PC-3 (cell line): ENCODE measurements around the gene KLHDC1. TPM values are rescaled to one million over a fixed set of nuclear protein-coding genes. Genes with fewer than 3 reads are reported as not detected.

Experiments used
- ATAC-seq: fragments of 200-7000 bp; cut with Tn5 transposase; 2 replicates; pipeline ENCODE4 v1.9.1; 2020; ENCODE audit warnings: mild to moderate bottlenecking, moderate library complexity
- BruUV-seq: library from RNA; stranded (reverse); fragments of 400-500 nt; replicated peaks from 2 replicates; lab custom pipeline; 2021; lab: Mats Ljungman, UMichigan
- CTCF ChIA-PET: fragments of 300-600 bp; sonication (Branson Sonifier 250); formaldehyde crosslinking; loops from one replicate; lab custom pipeline; 2022; ENCODE audit warnings: antibody characterized with exemption; lab: Charles Lee
- POLR2A ChIA-PET: fragments of 300-600 bp; sonication (Branson Sonifier 250); formaldehyde crosslinking; loops from one replicate; lab custom pipeline; 2022; ENCODE audit warnings: antibody characterized with exemption; ENCODE audit not compliant: unreplicated experiment; lab: Charles Lee
- DNase-seq: peaks from one replicate; pipeline ENCODE4 v3.0.0-alpha.2; 2015
- H2AFZ ChIP-seq: fragments of 300-600 bp; sonication (generic); 2 replicates; pipeline ENCODE4 v1.6.0; 2016; ENCODE audit warnings: antibody characterized with exemption, low read length
- H3F3A ChIP-seq: fragments of 300-600 bp; sonication (generic); one replicate; pipeline ENCODE4 v1.6.0; 2017; ENCODE audit warnings: antibody characterized with exemption, low read length, control low read depth, mild to moderate bottlenecking; ENCODE audit not compliant: unreplicated experiment
- H3K27ac ChIP-seq: fragments of 300-600 bp; sonication (generic); 2 replicates; pipeline ENCODE4 v1.5.1; 2016; ENCODE audit warnings: mild to moderate bottlenecking, low read length
- H3K27me3 ChIP-seq: fragments of 300-600 bp; sonication (generic); 2 replicates; pipeline ENCODE4 v1.6.1; 2016; ENCODE audit warnings: low read length, mixed read lengths
- H3K36me3 ChIP-seq: fragments of 300-600 bp; sonication (generic); 2 replicates; pipeline ENCODE4 v1.6.1; 2016; ENCODE audit warnings: low read depth, mixed run types, low read length, mixed read lengths
- H3K4me1 ChIP-seq: fragments of 300-600 bp; sonication (generic); 2 replicates; pipeline ENCODE4 v1.5.1; 2016; ENCODE audit warnings: low read length; ENCODE audit not compliant: insufficient read depth
- H3K4me2 ChIP-seq: fragments of 300-600 bp; sonication (generic); 2 replicates; pipeline ENCODE4 v1.6.0; 2016; ENCODE audit warnings: low read length
- H3K4me3 ChIP-seq: fragments of 300-600 bp; sonication (generic); 2 replicates; pipeline ENCODE4 v1.5.1; 2016; ENCODE audit warnings: mild to moderate bottlenecking, low read length, mixed read lengths
- H3K79me2 ChIP-seq: fragments of 300-600 bp; sonication (generic); 2 replicates; pipeline ENCODE4 v1.6.1; 2017; ENCODE audit warnings: low read length, mixed read lengths
- H3K9ac ChIP-seq: fragments of 300-600 bp; sonication (generic); 2 replicates; pipeline ENCODE4 v1.6.0; 2016; ENCODE audit warnings: mild to moderate bottlenecking, low read length
- H3K9me2 ChIP-seq: fragments of 300-600 bp; sonication (generic); replicated peaks from 2 replicates; pipeline ENCODE4 v1.6.1; 2016; ENCODE audit warnings: mixed run types, low read length, mixed read lengths
- H3K9me3 ChIP-seq: fragments of 300-600 bp; sonication (generic); 2 replicates; pipeline ENCODE4 v1.6.1; 2016; ENCODE audit warnings: low read length, mixed read lengths
- H4K20me1 ChIP-seq: fragments of 300-600 bp; sonication (generic); 2 replicates; pipeline ENCODE4 v1.6.1; 2016; ENCODE audit warnings: low read length, mixed read lengths
- CTCF ChIP-seq: fragments of 300-600 bp; sonication (generic); conservative IDR thresholded peaks from 2 replicates; pipeline ENCODE4 v1.5.1; 2017; ENCODE audit warnings: antibody characterized with exemption, low read depth, mild to moderate bottlenecking, low read length
- EZH2 ChIP-seq: fragments of 300-600 bp; sonication (generic); IDR thresholded peaks from one replicate; pipeline ENCODE4 v1.6.1; 2017; ENCODE audit warnings: antibody characterized with exemption, mild to moderate bottlenecking, low read length; ENCODE audit not compliant: unreplicated experiment
- EZH2phosphoT487 ChIP-seq: fragments of 300-600 bp; sonication (generic); IDR thresholded peaks from 2 replicates; pipeline ENCODE4 v1.6.1; 2018; ENCODE audit warnings: mild to moderate bottlenecking, antibody characterized with exemption, low read length, borderline replicate concordance
- intact Hi-C: fragments of 100-400 bp; cut with micrococcal nuclease; formaldehyde crosslinking; loops from 2 replicates; pipeline ENCODE4 v1.9.0; 2023
- total RNA-seq: library from RNA; depleted of rRNA; stranded (reverse); fragments of >200 nt; gene quantifications from 2 replicates; pipeline ENCODE4 v1.2.3, GENCODE V29; 2014

The KLHDC1 gene
- total RNA-seq, 1 experiment from 2014 or later = 0.07 TPM

- DNase-seq (no peak), ATAC-seq (no peak)
- Histone ChIP-seq H3K9me2 (no peaks in the 10 kb centered on the region), H3K27me3 (no peaks in the 10 kb centered on the region), H3K9me3 (no peaks in the 10 kb centered on the region), H3K27ac (no peak overlapping the region), H3K79me2 (no peaks in the 10 kb centered on the region), H3K4me1 (peaks cover 8% of the 10 kb centered on the region; the same call in 1 of the 2 replicates), H3K4me2 (no peak overlapping the region), H3K36me3 (no peaks in the 10 kb centered on the region), H2AFZ (no peak overlapping the region), H3F3A (no peaks in the 10 kb centered on the region), H4K20me1 (no peaks in the 10 kb centered on the region), H3K4me3 (no peak overlapping the region), H3K9ac (no peak overlapping the region)
- BruUV-seq = no TSS peak
- CTCF ChIA-PET = no interaction called here
- POLR2A ChIA-PET = no interaction called here
- TF ChIP-seq CTCF (no peak), EZH2 (no peak), EZH2phosphoT487 (no peak)
- intact Hi-C loops = no loop called here
Measured at GRCh38 chr14:49755378-49755777, 62.5 kb downstream of the KLHDC1 start.

- Histone ChIP-seq H3K9ac (no peak overlapping the region), H3K4me3 (no peak overlapping the region), H3K36me3 (no peaks in the 10 kb centered on the region), H3K4me2 (no peak overlapping the region), H3K9me3 (no peaks in the 10 kb centered on the region), H3F3A (no peaks in the 10 kb centered on the region), H4K20me1 (no peaks in the 10 kb centered on the region), H3K4me1 (peaks cover 5% of the 10 kb centered on the region; the same call in 1 of the 2 replicates), H3K27ac (no peak overlapping the region), H3K9me2 (no peaks in the 10 kb centered on the region), H3K27me3 (no peaks in the 10 kb centered on the region), H2AFZ (no peak overlapping the region), H3K79me2 (no peaks in the 10 kb centered on the region)
- no TSS peak for BruUV-seq
- ATAC-seq = no peak
- DNase-seq = no peak
- intact Hi-C loops = no loop called here
- POLR2A ChIA-PET = interaction anchor here (0.7 kb wide), 1 partner anchor 20 kb away, joined by 8 read pairs; no protein-coding TSS in a partner anchor
- TF ChIP-seq CTCF (no peak), EZH2phosphoT487 (no peak), EZH2 (no peak)
- CTCF ChIA-PET = no interaction called here
Measured at GRCh38 chr14:49761839-49762551, 69.1 kb downstream of the KLHDC1 start.

GRCh38 chr14:49766839-49767238 is 73.9 kb downstream of the KLHDC1 start:
- intact Hi-C loops = loop anchor here (1.0 to 5.0 kb wide), 2 partner anchors 182 to 340 kb away; no protein-coding TSS in a partner anchor
- TSS peak; percentile 44 for BruUV-seq
- peak overlapping the region; percentile 92 for H3K9ac ChIP-seq
- H3K9me2 ChIP-seq = no peaks in the 10 kb centered on the region
- no peaks in the 10 kb centered on the region for H3K27me3 ChIP-seq
- peak overlapping the region; percentile 84 for H3K27ac ChIP-seq
- no peaks in the 10 kb centered on the region for H3F3A ChIP-seq
- ATAC-seq = no peak
- no peaks in the 10 kb centered on the region for H3K36me3 ChIP-seq
- H3K79me2 ChIP-seq = peaks cover 38% of the 10 kb centered on the region
- ChIA-PET CTCF (interaction anchor here (0.6 to 2.6 kb wide), 5 partner anchors 62 to 156 kb away, joined by 4 to 21 read pairs (median 8); partner anchors contain the start of gene POLE2), POLR2A (interaction anchor here (0.5 to 1.5 kb wide), 10 partner anchors 17 to 982 kb away, joined by 3 to 29 read pairs (median 8); partner anchors contain the start of genes DNAAF2, KLHDC1, NEMF and POLE2)
- peak overlapping the region; percentile 94 for H3K4me2 ChIP-seq
- H3K4me1 ChIP-seq = peaks cover 33% of the 10 kb centered on the region
- peak overlapping the region; percentile 98 for H2AFZ ChIP-seq
- peaks cover 9% of the 10 kb centered on the region; the same call in 1 of the 2 replicates for H4K20me1 ChIP-seq
- no peak for DNase-seq
- TF ChIP-seq CTCF (no peak), EZH2 (no peak), EZH2phosphoT487 (no peak)
- no peaks in the 10 kb centered on the region for H3K9me3 ChIP-seq
- H3K4me3 ChIP-seq = peak overlapping the region; percentile 94
